Endothelial cell (in vitro differentiated cells): ENCODE measurements around the gene KIF6. TPM values are rescaled to one million over a fixed set of nuclear protein-coding genes. Genes with fewer than 3 reads are reported as not detected.

Experiments used
- DNase-seq: peaks from one replicate; pipeline ENCODE4 v3.0.0; 2021; ENCODE audit warnings: low spot score
- H3K27ac Mint-ChIP-seq: one replicate; pipeline ENCODE4 v1.8.0; 2021; ENCODE audit warnings: mixed read lengths, inconsistent platforms; ENCODE audit not compliant: unreplicated experiment
- H3K27me3 Mint-ChIP-seq: one replicate; pipeline ENCODE4 v1.8.0; 2021; ENCODE audit warnings: mild to moderate bottlenecking, moderate library complexity, mixed read lengths, inconsistent platforms; ENCODE audit not compliant: unreplicated experiment
- H3K36me3 Mint-ChIP-seq: one replicate; pipeline ENCODE4 v1.8.0; 2021; ENCODE audit warnings: mild to moderate bottlenecking, low read depth, mixed read lengths, inconsistent platforms; ENCODE audit not compliant: unreplicated experiment
- H3K4me1 Mint-ChIP-seq: one replicate; pipeline ENCODE4 v1.8.0; 2021; ENCODE audit warnings: mild to moderate bottlenecking, mixed read lengths, inconsistent platforms; ENCODE audit not compliant: unreplicated experiment
- H3K4me3 Mint-ChIP-seq: one replicate; pipeline ENCODE4 v1.8.0; 2021; ENCODE audit warnings: mild to moderate bottlenecking, mixed read lengths, inconsistent platforms; ENCODE audit not compliant: unreplicated experiment
- H3K9me3 Mint-ChIP-seq: one replicate; pipeline ENCODE4 v1.8.0; 2021; ENCODE audit warnings: mixed read lengths, inconsistent platforms; ENCODE audit not compliant: unreplicated experiment
- CTCF ChIP-seq: fragments of 200-600 bp; sonication (generic); IDR thresholded peaks from one replicate; pipeline ENCODE4 v1.5.0; 2021; ENCODE audit warnings: antibody characterized with exemption; ENCODE audit not compliant: unreplicated experiment
- total RNA-seq: library from RNA; stranded (reverse); fragmentation: NEBNext Ultra II Directional; extraction: Animal tissue kit (Norgen Biotek cat#: 25700); gene quantifications from one replicate; pipeline ENCODE4 v1.2.1, GENCODE V29; 2021; ENCODE audit not compliant: unreplicated experiment

KIF6 gene
- total RNA-seq, 1 donor from 2014 or later = 0.46 TPM

GRCh38 chr6:39696986-39697788, 28.0 kb downstream of the KIF6 start:
- no peaks in the 10 kb centered on the region for H3K4me1 Mint-ChIP-seq
- TF ChIP-seq CTCF = no peak
- H3K27ac Mint-ChIP-seq = no peak overlapping the region
- no peaks in the 10 kb centered on the region for H3K9me3 Mint-ChIP-seq
- no peaks in the 10 kb centered on the region for H3K36me3 Mint-ChIP-seq
- no peak for DNase-seq
- H3K27me3 Mint-ChIP-seq = no peaks in the 10 kb centered on the region
- no peak overlapping the region for H3K4me3 Mint-ChIP-seq

- TF ChIP-seq CTCF = no peak
- Mint-ChIP-seq H3K9me3 (no peaks in the 10 kb centered on the region), H3K4me1 (no peaks in the 10 kb centered on the region), H3K36me3 (no peaks in the 10 kb centered on the region), H3K27me3 (no peaks in the 10 kb centered on the region), H3K4me3 (no peak overlapping the region), H3K27ac (no peak overlapping the region)
- no peak for DNase-seq
These were observed 29.8 kb downstream of the KIF6 start for GRCh38 chr6:39695447-39695846.

- H3K27me3 Mint-ChIP-seq = no peaks in the 10 kb centered on the region
- H3K27ac Mint-ChIP-seq = no peak overlapping the region
- H3K36me3 Mint-ChIP-seq = no peaks in the 10 kb centered on the region
- H3K4me1 Mint-ChIP-seq = no peaks in the 10 kb centered on the region
- TF ChIP-seq CTCF = no peak
- H3K9me3 Mint-ChIP-seq = no peaks in the 10 kb centered on the region
- no peak overlapping the region for H3K4me3 Mint-ChIP-seq
- DNase-seq = no peak
These were observed 32.0 kb downstream of the KIF6 start for GRCh38 chr6:39693206-39693605.

- no peak overlapping the region for H3K27ac Mint-ChIP-seq
- H3K27me3 Mint-ChIP-seq = no peaks in the 10 kb centered on the region
- H3K9me3 Mint-ChIP-seq = no peaks in the 10 kb centered on the region
- peaks cover 7% of the 10 kb centered on the region for H3K4me1 Mint-ChIP-seq
- H3K36me3 Mint-ChIP-seq = no peaks in the 10 kb centered on the region
- no peak for TF ChIP-seq CTCF
- no peak overlapping the region for H3K4me3 Mint-ChIP-seq
- DNase-seq = no peak
These were observed 36.7 kb downstream of the KIF6 start for GRCh38 chr6:39688494-39688893.

- DNase-seq = no peak
- no peaks in the 10 kb centered on the region for H3K27me3 Mint-ChIP-seq
- peaks cover 12% of the 10 kb centered on the region for H3K4me1 Mint-ChIP-seq
- H3K27ac Mint-ChIP-seq = no peak overlapping the region
- H3K4me3 Mint-ChIP-seq = no peak overlapping the region
- no peak for TF ChIP-seq CTCF
- H3K36me3 Mint-ChIP-seq = no peaks in the 10 kb centered on the region
- H3K9me3 Mint-ChIP-seq = no peaks in the 10 kb centered on the region
These were observed 38.2 kb downstream of the KIF6 start for GRCh38 chr6:39686976-39687375.
